A549 (cell line): ENCODE data around the gene WFS1. TPM values are rescaled to one million over a fixed set of nuclear protein-coding genes. Genes with fewer than 3 reads are reported as not detected.

ENCODE experiments used
- ATAC-seq, 2 experiments: fragments of 200-7000 bp in 1 of 2; fragments of >200 bp in 1 of 2; cut with Nextera tagmentation in 1 of 2; cut with Tn5 transposase in 1 of 2; 3 replicates each; pipeline versions ENCODE4 v1.8.0 to v1.9.1; 2018 to 2020; ENCODE audit warnings: mild to moderate bottlenecking in 1 of 2, moderate library complexity in 1 of 2
- CTCF ChIA-PET: fragments of 300-600 bp; sonication (Branson Sonifier 250); formaldehyde crosslinking; extraction: SDS; loops from one replicate; lab custom pipeline; 2021; ENCODE audit warnings: antibody characterized with exemption, inconsistent platforms; lab: Yijun Ruan, JAX
- POLR2A ChIA-PET: fragments of 350-600 bp; formaldehyde crosslinking; extraction: SDS; loops from one replicate; lab custom pipeline; 2021; ENCODE audit warnings: antibody characterized with exemption, inconsistent platforms; lab: Yijun Ruan, JAX
- DNase-seq, 2 experiments: peaks; one replicate each; pipeline versions ENCODE4 v3.0.0 to v3.0.0-alpha.2; 2011 to 2016; ENCODE audit warnings: low read depth in 1 of 2, low spot score in 1 of 2
- FAIRE-seq: peaks from 2 replicates; lab custom pipeline; 2011; peaks lifted over from hg19 to GRCh38; lab: Jason Lieb, UNC
- H3K27ac ChIP-seq, 2 experiments: fragments of >200 bp; sonication (Bioruptor Twin); formaldehyde crosslinking; 3 replicates each; pipeline ENCODE4 v1.5.1; 2016 to 2017
- H3K4me1 ChIP-seq: fragments of >200 bp; sonication (Bioruptor Twin); formaldehyde crosslinking; 3 replicates; pipeline ENCODE4 v1.6.1; 2016
- H3K4me2 ChIP-seq: fragments of >200 bp; sonication (Bioruptor Twin); formaldehyde crosslinking; 3 replicates; pipeline ENCODE4 v1.6.1; 2016
- H3K4me3 ChIP-seq: fragments of >200 bp; sonication (Bioruptor Twin); formaldehyde crosslinking; 3 replicates; pipeline ENCODE4 v1.5.1; 2016
- H3K9me3 ChIP-seq: fragments of >200 bp; sonication (Bioruptor Twin); formaldehyde crosslinking; 3 replicates; pipeline ENCODE4 v1.6.1; 2016
- CBX2 ChIP-seq: fragments of 200-600 bp; sonication (generic); IDR thresholded peaks from 2 replicates; pipeline ENCODE4 v1.6.1; 2016; ENCODE audit warnings: low read depth, mild to moderate bottlenecking, borderline replicate concordance
- EP300 ChIP-seq, 2 experiments: fragments of >200 bp; sonication (Bioruptor Twin); formaldehyde crosslinking; IDR thresholded peaks; 2 replicates in 1 of 2; 3 replicates in 1 of 2; pipeline ENCODE4 v1.6.1; 2016 to 2017
- FOSB ChIP-seq: fragments of 250-450 bp; sonication (Bioruptor Pico); IDR thresholded peaks from 2 replicates; pipeline ENCODE4 v1.5.0; 2020; ENCODE audit warnings: mild to moderate bottlenecking, moderate library complexity
- FOSL2 ChIP-seq, 2 experiments: fragments of 450-650 bp in 1 of 2; fragments of >200 bp in 1 of 2; sonication (Bioruptor Twin) in 1 of 2; formaldehyde crosslinking; IDR thresholded peaks; 2 replicates each; pipeline versions ENCODE4 v1.5.0 to v1.6.1; 2016 to 2020; ENCODE audit warnings: mild to moderate bottlenecking in 1 of 2, moderate library complexity in 1 of 2
- HOXA7 ChIP-seq: fragments of 250-450 bp; sonication (Bioruptor Pico); IDR thresholded peaks from 2 replicates; pipeline ENCODE4 v1.5.0; 2020; ENCODE audit warnings: mild to moderate bottlenecking, moderate library complexity
- NPAS2 ChIP-seq: fragments of 250-450 bp; sonication (Bioruptor Pico); IDR thresholded peaks from 2 replicates; pipeline ENCODE4 v1.8.0; 2022; ENCODE audit warnings: mild to moderate bottlenecking, moderate library complexity, borderline replicate concordance
- PHF8 ChIP-seq: fragments of 200-600 bp; sonication (generic); IDR thresholded peaks from 2 replicates; pipeline ENCODE4 v1.6.1; 2016; ENCODE audit warnings: low read depth, mild to moderate bottlenecking, antibody characterized with exemption, moderate library complexity, borderline replicate concordance
- POLR2A ChIP-seq: IDR thresholded peaks from 2 replicates; pipeline ENCODE4 v1.6.1; 2012; ENCODE audit warnings: mild to moderate bottlenecking, low read length
- RARB ChIP-seq: fragments of 250-450 bp; sonication (Bioruptor Pico); IDR thresholded peaks from 2 replicates; pipeline ENCODE4 v1.8.0; 2021; ENCODE audit warnings: mild to moderate bottlenecking, moderate library complexity
- RCOR1 ChIP-seq: fragments of 150-350 bp; IDR thresholded peaks from 2 replicates; pipeline ENCODE4 v1.6.1; 2014; ENCODE audit warnings: antibody characterized with exemption, low read length, low read depth
- RFX5 ChIP-seq: fragments of 450-650 bp; IDR thresholded peaks from 2 replicates; pipeline ENCODE4 v1.7.1; 2014; ENCODE audit warnings: antibody characterized with exemption, mild to moderate bottlenecking, moderate library complexity
- RNF2 ChIP-seq: fragments of 200-600 bp; sonication (generic); IDR thresholded peaks from 2 replicates; pipeline ENCODE4 v1.6.1; 2016; ENCODE audit warnings: low read depth, mild to moderate bottlenecking, antibody characterized with exemption, moderate library complexity, borderline replicate concordance
- SREBF2 ChIP-seq: fragments of 450-650 bp; IDR thresholded peaks from 2 replicates; pipeline ENCODE4 v1.6.1; 2014; ENCODE audit warnings: mild to moderate bottlenecking, moderate library complexity
- TFCP2L1 ChIP-seq: fragments of 250-450 bp; sonication (Bioruptor Pico); IDR thresholded peaks from 2 replicates; pipeline ENCODE4 v1.5.0; 2021; ENCODE audit warnings: mild to moderate bottlenecking
- WGBS: methylation state at CpG from one replicate; pipeline ENCODE4 v1.1.6; 2017; ENCODE audit errors: missing lambda C conversion rate; 5-methylcytosine and 5-hydroxymethylcytosine counted together
- polyA plus RNA-seq, 4 experiments: library from polyadenylated mRNA; depleted of rRNA in 3 of 4; stranded (reverse); fragments of >200 nt; fragmentation: RNase III in 1 of 4; extraction: RNeasy Plus Mini Kit Qiagen cat#74134 plus additional on column Dnase treatment in 1 of 4; gene quantifications; 2 replicates in 3 of 4; 3 replicates in 1 of 4; pipeline ENCODE4 v1.2.3, GENCODE V29; 2011 to 2017
- TF ChIP-seq, protein P1 (sequence below): fragments of >200 bp; sonication (Bioruptor Twin); formaldehyde crosslinking; IDR thresholded peaks from 2 replicates; pipeline ENCODE4 v1.6.1; 2016
- TF ChIP-seq, protein P2 (sequence below): IDR thresholded peaks from 2 replicates; pipeline ENCODE4 v1.6.1; 2012; ENCODE audit warnings: low read depth, borderline replicate concordance
- TF ChIP-seq, protein P3 (sequence below): fragments of 150-350 bp; IDR thresholded peaks from 2 replicates; pipeline ENCODE4 v1.6.1; 2014; ENCODE audit warnings: low read depth, mild to moderate bottlenecking, low read length
- TF ChIP-seq, protein P4 (sequence below): fragments of 250-450 bp; sonication (Bioruptor Pico); IDR thresholded peaks from 2 replicates; pipeline ENCODE4 v1.5.0; 2021; ENCODE audit warnings: mild to moderate bottlenecking, moderate library complexity, borderline replicate concordance
- TF ChIP-seq, protein P5 (sequence below): fragments of 450-650 bp; IDR thresholded peaks from 2 replicates; pipeline ENCODE4 v1.6.1; 2014; ENCODE audit warnings: antibody characterized with exemption
- TF ChIP-seq, protein P6 (sequence below): fragments of 200-600 bp; sonication (generic); IDR thresholded peaks from 2 replicates; pipeline ENCODE4 v1.6.1; 2016; ENCODE audit warnings: antibody characterized with exemption, mild to moderate bottlenecking, moderate library complexity
- TF ChIP-seq, protein P7 (sequence below): IDR thresholded peaks from 2 replicates; pipeline ENCODE4 v1.6.1; 2012

WFS1 gene
- polyA plus RNA-seq, 2 of the 4 experiments (the other 2 are of a cell fraction), result 8.8 to 13.6 TPM

DNA sequence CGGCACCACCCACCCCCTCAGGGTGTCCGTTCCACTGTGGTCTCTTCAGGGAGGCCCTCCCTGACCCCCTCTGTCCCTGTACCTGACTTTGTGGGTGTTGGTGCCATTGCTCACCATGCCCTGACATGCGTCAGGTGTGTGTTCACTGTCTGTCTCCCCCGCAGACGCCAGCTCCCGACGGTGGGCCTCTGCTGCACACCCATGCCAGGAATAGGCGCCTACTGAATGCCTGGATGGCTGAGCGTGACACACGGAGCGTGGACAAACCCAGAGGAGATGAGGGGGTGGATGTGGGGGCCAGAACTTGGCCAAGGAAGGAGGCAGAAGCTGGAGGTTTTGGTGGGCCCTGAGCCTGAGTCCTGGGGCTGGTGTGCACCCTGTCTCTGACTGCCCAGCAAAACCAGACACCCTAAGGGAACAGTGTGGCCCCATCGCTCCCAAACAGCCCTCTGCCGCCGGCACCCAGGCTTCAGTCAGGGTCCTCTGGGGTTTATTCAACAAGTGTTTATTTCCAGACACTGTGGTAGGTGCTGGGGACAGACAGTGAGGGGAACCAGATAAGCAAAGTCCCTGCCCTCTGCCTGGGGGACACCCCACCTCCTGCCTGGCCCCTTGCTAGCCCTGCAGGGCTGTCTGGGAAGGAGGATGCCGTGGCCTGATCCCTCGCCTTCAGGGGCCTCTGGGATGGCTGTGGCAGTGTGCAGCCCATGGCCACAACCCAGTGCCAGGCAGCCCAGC is 76.9 kb downstream of the WFS1 start:
- 96% methylated on average over 8 of the region's 16 CpGs for WGBS
- H3K27ac ChIP-seq, result no peak overlapping the region
- no peak overlapping the region for H3K4me3 ChIP-seq
- FAIRE-seq (no peak), ATAC-seq (no peak), DNase-seq (no peak)
- TF ChIP-seq POLR2A (no peak), RFX5 (no peak), TFCP2L1 (CRISPR knock-in tag) (no peak), FOSB (CRISPR knock-in tag) (no peak), RNF2 (no peak)
- TF ChIP-seq, protein P1, sequence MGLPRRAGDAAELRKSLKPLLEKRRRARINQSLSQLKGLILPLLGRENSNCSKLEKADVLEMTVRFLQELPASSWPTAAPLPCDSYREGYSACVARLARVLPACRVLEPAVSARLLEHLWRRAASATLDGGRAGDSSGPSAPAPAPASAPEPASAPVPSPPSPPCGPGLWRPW, result no peak
- TF ChIP-seq, protein P2, sequence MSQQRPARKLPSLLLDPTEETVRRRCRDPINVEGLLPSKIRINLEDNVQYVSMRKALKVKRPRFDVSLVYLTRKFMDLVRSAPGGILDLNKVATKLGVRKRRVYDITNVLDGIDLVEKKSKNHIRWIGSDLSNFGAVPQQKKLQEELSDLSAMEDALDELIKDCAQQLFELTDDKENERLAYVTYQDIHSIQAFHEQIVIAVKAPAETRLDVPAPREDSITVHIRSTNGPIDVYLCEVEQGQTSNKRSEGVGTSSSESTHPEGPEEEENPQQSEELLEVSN, result no peak
- TF ChIP-seq, protein P3, sequence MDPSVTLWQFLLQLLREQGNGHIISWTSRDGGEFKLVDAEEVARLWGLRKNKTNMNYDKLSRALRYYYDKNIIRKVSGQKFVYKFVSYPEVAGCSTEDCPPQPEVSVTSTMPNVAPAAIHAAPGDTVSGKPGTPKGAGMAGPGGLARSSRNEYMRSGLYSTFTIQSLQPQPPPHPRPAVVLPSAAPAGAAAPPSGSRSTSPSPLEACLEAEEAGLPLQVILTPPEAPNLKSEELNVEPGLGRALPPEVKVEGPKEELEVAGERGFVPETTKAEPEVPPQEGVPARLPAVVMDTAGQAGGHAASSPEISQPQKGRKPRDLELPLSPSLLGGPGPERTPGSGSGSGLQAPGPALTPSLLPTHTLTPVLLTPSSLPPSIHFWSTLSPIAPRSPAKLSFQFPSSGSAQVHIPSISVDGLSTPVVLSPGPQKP, result no peak
- TF ChIP-seq, protein P4, sequence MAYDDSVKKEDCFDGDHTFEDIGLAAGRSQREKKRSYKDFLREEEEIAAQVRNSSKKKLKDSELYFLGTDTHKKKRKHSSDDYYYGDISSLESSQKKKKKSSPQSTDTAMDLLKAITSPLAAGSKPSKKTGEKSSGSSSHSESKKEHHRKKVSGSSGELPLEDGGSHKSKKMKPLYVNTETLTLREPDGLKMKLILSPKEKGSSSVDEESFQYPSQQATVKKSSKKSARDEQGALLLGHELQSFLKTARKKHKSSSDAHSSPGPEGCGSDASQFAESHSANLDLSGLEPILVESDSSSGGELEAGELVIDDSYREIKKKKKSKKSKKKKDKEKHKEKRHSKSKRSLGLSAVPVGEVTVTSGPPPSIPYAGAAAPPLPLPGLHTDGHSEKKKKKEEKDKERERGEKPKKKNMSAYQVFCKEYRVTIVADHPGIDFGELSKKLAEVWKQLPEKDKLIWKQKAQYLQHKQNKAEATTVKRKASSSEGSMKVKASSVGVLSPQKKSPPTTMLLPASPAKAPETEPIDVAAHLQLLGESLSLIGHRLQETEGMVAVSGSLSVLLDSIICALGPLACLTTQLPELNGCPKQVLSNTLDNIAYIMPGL, result no peak
- TF ChIP-seq, protein P5, sequence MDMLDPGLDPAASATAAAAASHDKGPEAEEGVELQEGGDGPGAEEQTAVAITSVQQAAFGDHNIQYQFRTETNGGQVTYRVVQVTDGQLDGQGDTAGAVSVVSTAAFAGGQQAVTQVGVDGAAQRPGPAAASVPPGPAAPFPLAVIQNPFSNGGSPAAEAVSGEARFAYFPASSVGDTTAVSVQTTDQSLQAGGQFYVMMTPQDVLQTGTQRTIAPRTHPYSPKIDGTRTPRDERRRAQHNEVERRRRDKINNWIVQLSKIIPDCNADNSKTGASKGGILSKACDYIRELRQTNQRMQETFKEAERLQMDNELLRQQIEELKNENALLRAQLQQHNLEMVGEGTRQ, result no peak
- ChIA-PET POLR2A (no interaction called here), CTCF (interaction anchor here (1.0 to 9.1 kb wide), 4 partner anchors 13 to 124 kb away, joined by 3 to 82 read pairs (median 16); no protein-coding TSS in a partner anchor)
- no peaks in the 10 kb centered on the region for H3K9me3 ChIP-seq
- H3K4me2 ChIP-seq, result no peak overlapping the region
- peaks cover 20% of the 10 kb centered on the region for H3K4me1 ChIP-seq

DNA sequence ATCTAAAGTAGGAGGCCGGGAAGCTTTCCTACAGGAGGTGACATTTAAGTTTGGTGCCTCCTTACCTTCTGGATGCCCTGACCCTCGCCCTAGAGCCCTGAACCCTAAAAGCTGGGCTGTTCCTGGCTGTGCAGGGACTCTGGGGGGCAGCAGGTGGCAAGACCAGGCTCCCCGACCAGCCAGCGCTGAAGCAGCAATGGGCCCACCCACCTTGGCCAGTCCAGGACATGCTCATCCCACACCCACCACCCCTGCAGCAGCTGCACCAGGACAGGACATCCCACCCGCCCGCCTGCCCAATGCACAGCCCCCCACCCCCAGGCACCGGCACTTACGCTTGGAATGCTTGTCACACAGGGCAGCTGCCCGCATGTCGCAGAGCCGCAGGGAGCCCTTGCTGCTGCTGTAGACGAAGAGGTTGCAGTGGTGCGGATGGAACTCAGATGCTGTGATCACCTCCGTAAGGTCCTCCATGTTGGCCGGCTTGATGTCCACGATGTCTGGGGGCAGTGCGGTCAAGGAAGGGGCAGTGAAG is 77.9 kb downstream of the WFS1 start:
- Histone ChIP-seq H3K4me3 (no peak overlapping the region), H3K27ac (no peak overlapping the region), H3K4me2 (no peak overlapping the region)
- no peak for FAIRE-seq
- CTCF ChIA-PET, result interaction anchor here (0.5 to 9.1 kb wide), 6 partner anchors 14 to 202 kb away, joined by 3 to 82 read pairs (median 5); no protein-coding TSS in a partner anchor
- TF ChIP-seq, protein P4, result no peak
- TF ChIP-seq HOXA7 (CRISPR knock-in tag), result no peak
- no peak for TF ChIP-seq FOSL2 (IDR thresholded peaks at IDR 0.05)
- no peak for TF ChIP-seq FOSL2 (CRISPR knock-in tag; IDR thresholded peaks at IDR 0.05)
- TF ChIP-seq CBX2, result no peak
- TF ChIP-seq NPAS2 (CRISPR knock-in tag), result no peak
- TF ChIP-seq PHF8, result no peak
- no peak for TF ChIP-seq POLR2A
- TF ChIP-seq, protein P6, sequence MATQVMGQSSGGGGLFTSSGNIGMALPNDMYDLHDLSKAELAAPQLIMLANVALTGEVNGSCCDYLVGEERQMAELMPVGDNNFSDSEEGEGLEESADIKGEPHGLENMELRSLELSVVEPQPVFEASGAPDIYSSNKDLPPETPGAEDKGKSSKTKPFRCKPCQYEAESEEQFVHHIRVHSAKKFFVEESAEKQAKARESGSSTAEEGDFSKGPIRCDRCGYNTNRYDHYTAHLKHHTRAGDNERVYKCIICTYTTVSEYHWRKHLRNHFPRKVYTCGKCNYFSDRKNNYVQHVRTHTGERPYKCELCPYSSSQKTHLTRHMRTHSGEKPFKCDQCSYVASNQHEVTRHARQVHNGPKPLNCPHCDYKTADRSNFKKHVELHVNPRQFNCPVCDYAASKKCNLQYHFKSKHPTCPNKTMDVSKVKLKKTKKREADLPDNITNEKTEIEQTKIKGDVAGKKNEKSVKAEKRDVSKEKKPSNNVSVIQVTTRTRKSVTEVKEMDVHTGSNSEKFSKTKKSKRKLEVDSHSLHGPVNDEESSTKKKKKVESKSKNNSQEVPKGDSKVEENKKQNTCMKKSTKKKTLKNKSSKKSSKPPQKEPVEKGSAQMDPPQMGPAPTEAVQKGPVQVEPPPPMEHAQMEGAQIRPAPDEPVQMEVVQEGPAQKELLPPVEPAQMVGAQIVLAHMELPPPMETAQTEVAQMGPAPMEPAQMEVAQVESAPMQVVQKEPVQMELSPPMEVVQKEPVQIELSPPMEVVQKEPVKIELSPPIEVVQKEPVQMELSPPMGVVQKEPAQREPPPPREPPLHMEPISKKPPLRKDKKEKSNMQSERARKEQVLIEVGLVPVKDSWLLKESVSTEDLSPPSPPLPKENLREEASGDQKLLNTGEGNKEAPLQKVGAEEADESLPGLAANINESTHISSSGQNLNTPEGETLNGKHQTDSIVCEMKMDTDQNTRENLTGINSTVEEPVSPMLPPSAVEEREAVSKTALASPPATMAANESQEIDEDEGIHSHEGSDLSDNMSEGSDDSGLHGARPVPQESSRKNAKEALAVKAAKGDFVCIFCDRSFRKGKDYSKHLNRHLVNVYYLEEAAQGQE, result no peak
- TF ChIP-seq SREBF2, result no peak
- no peak for TF ChIP-seq RARB (CRISPR knock-in tag)
- no peak for TF ChIP-seq RCOR1
- TF ChIP-seq, protein P7, sequence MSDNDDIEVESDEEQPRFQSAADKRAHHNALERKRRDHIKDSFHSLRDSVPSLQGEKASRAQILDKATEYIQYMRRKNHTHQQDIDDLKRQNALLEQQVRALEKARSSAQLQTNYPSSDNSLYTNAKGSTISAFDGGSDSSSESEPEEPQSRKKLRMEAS, result no peak
- no peak for TF ChIP-seq EP300 (IDR thresholded peaks at IDR 0.05)
- TF ChIP-seq, all 56 proteins: peak for 0
- no peaks in the 10 kb centered on the region for H3K9me3 ChIP-seq
- DNase-seq (no peak), ATAC-seq (no peak)
- peaks cover 20% of the 10 kb centered on the region for H3K4me1 ChIP-seq
- 95% methylated on average over 7 of the region's 17 CpGs for WGBS
- POLR2A ChIA-PET, result no interaction called here
